SU-DHL-6 (cell line): ENCODE results near the gene NOC2L.

Experiments
- H2AFZ ChIP-seq: fragments of 200-600 bp; sonication (generic); 2 replicates; pipeline ENCODE4 v1.6.1; 2014; ENCODE audit warnings: low read depth, mild to moderate bottlenecking, moderate library complexity, mixed read lengths, antibody characterized with exemption, low read length; ENCODE audit not compliant: severe bottlenecking
- H3F3A ChIP-seq: fragments of 200-600 bp; shearing (Covaris generic); 2 replicates; pipeline ENCODE4 v1.6.0; 2016; ENCODE audit warnings: antibody characterized with exemption, mild to moderate bottlenecking; ENCODE audit not compliant: insufficient read depth
- H3K27ac ChIP-seq: fragments of 200-600 bp; sonication (generic); 2 replicates; pipeline ENCODE4 v1.5.1; 2016; ENCODE audit warnings: low read depth, mild to moderate bottlenecking, low read length, moderate library complexity, mixed read lengths
- H3K27me3 ChIP-seq: fragments of 200-600 bp; sonication (generic), shearing (Covaris generic); 2 replicates; pipeline ENCODE4 v1.6.0; 2014; ENCODE audit warnings: mild to moderate bottlenecking, low read length
- H3K36me3 ChIP-seq: fragments of 200-600 bp; sonication (generic); 2 replicates; pipeline ENCODE4 v1.6.1; 2014; ENCODE audit warnings: mild to moderate bottlenecking, low read length, mixed read lengths
- H3K4me2 ChIP-seq: fragments of 300-600, 200-600 bp; shearing (Covaris generic), sonication (generic); 2 replicates; pipeline ENCODE4 v1.6.0; 2014; ENCODE audit warnings: low read length, low read depth, mild to moderate bottlenecking; ENCODE audit not compliant: poor library complexity, severe bottlenecking
- H3K4me3 ChIP-seq: fragments of 200-600 bp; sonication (generic); 2 replicates; pipeline ENCODE4 v1.5.1; 2014; ENCODE audit warnings: antibody characterized with exemption, low read length, mild to moderate bottlenecking, mixed read lengths; ENCODE audit not compliant: insufficient read depth, poor library complexity, severe bottlenecking
- H3K79me2 ChIP-seq: fragments of 200-600 bp; sonication (generic); 2 replicates; pipeline ENCODE4 v1.6.1; 2014; ENCODE audit warnings: mild to moderate bottlenecking, low read length, moderate library complexity; ENCODE audit not compliant: insufficient read depth
- H3K9ac ChIP-seq: fragments of 200-600 bp; sonication (generic); 2 replicates; pipeline ENCODE4 v1.7.0; 2014; ENCODE audit warnings: mild to moderate bottlenecking, low read length
- H3K9me2 ChIP-seq: fragments of 200-600 bp; sonication (generic); replicated peaks from 2 replicates; pipeline ENCODE4 v1.6.1; 2014; ENCODE audit warnings: low read length; ENCODE audit not compliant: insufficient read depth
- H3K9me3 ChIP-seq: fragments of 200-600 bp; sonication (generic); 2 replicates; pipeline ENCODE4 v1.6.1; 2014; ENCODE audit warnings: low read length, mixed read lengths; ENCODE audit not compliant: insufficient read depth
- H4K20me1 ChIP-seq: fragments of 200-600 bp; sonication (generic); 2 replicates; pipeline ENCODE4 v1.6.1; 2014; ENCODE audit warnings: low read depth, mild to moderate bottlenecking, antibody characterized with exemption, low read length, moderate library complexity, mixed read lengths
- EZH2phosphoT487 ChIP-seq: fragments of 200-600 bp; sonication (generic), shearing (Covaris generic); conservative IDR thresholded peaks from 2 replicates; pipeline ENCODE4 v1.6.1; 2018; ENCODE audit warnings: mild to moderate bottlenecking, antibody characterized with exemption, low read length, moderate library complexity, mixed read lengths
- TF ChIP-seq, protein P1 (sequence below): fragments of 200-600 bp; sonication (generic); IDR thresholded peaks from one replicate; pipeline ENCODE4 v1.5.1; 2017; ENCODE audit warnings: antibody characterized with exemption, mild to moderate bottlenecking, low read length, moderate library complexity; ENCODE audit not compliant: insufficient read depth, poor library complexity, severe bottlenecking

Gene NOC2L

DNA sequence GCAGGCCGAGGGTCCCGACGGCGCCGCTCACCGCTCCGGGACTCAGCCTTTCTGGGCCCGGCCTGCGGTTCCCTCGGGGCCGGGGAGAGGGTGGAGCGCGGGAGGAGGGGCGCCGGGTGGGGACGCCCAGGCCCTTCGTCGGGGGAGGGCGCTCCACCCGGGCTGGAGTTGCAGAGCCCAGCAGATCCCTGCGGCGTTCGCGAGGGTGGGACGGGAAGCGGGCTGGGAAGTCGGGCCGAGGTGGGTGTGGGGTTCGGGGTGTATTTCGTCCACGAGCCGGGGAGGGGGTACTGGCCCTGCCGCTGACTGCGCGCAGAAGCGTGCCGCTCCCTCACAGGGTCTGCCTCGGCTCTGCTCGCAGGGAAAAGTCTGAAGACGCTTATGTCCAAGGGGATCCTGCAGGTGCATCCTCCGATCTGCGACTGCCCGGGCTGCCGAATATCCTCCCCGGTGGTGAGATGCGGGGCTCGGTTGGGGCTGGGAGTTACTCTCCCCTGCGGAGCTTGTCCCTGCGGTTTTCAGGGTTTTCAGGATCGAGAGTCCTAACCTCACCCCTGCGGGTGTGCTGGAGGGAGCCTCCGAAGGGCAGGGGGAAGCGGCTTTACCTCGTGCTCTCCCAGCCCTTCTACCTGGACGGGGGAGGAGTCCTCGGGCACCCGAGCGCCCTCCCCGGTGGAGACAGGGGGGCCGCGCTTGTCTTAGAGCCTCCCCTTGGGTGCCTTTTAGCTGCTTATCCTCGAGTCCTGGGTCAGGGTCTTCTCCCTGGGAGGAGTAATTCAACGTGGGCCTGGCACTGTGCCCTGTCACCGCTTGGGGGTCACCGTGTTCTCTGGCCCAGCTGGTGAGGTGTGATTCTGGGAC lies 33.3 kb downstream of the NOC2L start:
- H3K9me3 ChIP-seq: no peaks in the 10 kb centered on the region
- H3K9ac ChIP-seq: no peak overlapping the region
- H4K20me1 ChIP-seq: no peaks in the 10 kb centered on the region
- H3K27ac ChIP-seq: no peak overlapping the region
- no peaks in the 10 kb centered on the region for H3K27me3 ChIP-seq
- no peaks in the 10 kb centered on the region for H3K36me3 ChIP-seq
- no peak overlapping the region for H3K4me2 ChIP-seq
- H3K79me2 ChIP-seq: no peaks in the 10 kb centered on the region
- no peak overlapping the region for H3K4me3 ChIP-seq
- no peaks in the 10 kb centered on the region for H3K9me2 ChIP-seq
- no peaks in the 10 kb centered on the region for H3F3A ChIP-seq
- TF ChIP-seq EZH2phosphoT487: no peak
- TF ChIP-seq, protein P1, sequence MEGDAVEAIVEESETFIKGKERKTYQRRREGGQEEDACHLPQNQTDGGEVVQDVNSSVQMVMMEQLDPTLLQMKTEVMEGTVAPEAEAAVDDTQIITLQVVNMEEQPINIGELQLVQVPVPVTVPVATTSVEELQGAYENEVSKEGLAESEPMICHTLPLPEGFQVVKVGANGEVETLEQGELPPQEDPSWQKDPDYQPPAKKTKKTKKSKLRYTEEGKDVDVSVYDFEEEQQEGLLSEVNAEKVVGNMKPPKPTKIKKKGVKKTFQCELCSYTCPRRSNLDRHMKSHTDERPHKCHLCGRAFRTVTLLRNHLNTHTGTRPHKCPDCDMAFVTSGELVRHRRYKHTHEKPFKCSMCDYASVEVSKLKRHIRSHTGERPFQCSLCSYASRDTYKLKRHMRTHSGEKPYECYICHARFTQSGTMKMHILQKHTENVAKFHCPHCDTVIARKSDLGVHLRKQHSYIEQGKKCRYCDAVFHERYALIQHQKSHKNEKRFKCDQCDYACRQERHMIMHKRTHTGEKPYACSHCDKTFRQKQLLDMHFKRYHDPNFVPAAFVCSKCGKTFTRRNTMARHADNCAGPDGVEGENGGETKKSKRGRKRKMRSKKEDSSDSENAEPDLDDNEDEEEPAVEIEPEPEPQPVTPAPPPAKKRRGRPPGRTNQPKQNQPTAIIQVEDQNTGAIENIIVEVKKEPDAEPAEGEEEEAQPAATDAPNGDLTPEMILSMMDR: no peak
- H2AFZ ChIP-seq: no peak overlapping the region

DNA sequence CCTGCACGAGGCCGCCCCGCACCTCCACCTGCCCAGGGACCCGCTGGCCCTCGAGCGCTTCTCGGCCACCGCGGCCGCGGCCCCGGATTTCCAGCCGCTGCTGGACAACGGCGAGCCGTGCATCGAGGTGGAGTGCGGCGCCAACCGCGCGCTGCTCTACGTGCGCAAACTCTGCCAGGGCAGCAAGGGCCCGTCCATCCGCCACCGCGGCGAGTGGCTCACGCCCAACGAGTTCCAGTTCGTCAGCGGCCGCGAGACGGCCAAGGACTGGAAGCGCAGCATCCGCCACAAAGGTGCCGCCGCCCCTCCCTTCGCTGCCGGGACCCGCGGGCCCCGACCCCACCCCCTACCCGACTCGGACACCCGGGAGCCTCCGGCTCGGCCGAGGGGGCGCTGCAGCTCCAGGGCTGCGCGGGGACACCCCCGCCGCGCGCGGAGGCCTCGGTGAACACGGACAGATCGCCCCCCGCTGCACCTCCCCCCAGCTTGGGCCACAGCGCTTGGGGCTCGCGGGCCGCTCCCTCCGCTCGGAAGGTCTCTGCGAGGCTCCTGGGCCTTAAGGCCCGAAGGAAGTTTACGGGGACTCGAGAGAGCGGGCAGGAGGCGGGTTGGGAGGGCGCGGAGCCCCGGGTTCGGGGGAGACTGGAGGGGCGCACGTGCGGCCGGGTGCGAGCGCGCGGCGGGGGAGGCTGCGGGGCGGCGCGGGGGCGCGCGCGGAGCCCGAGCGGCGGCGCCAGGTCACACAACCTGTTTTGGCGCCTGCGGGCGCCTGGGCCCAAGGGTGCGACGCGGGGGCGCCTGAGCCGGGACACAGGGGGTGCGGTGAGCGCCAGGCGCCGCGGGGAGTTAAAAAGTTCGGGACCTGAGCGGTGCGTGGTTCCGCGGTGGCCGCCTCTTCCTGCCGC lies 34.1 kb downstream of the NOC2L start:
- Histone ChIP-seq H2AFZ (no peak overlapping the region), H3K79me2 (no peaks in the 10 kb centered on the region), H3K4me2 (no peak overlapping the region), H3K9me2 (no peaks in the 10 kb centered on the region), H3K9me3 (no peaks in the 10 kb centered on the region), H4K20me1 (no peaks in the 10 kb centered on the region), H3K27ac (no peak overlapping the region), H3F3A (no peaks in the 10 kb centered on the region), H3K27me3 (no peaks in the 10 kb centered on the region), H3K9ac (no peak overlapping the region), H3K4me3 (no peak overlapping the region), H3K36me3 (no peaks in the 10 kb centered on the region)
- TF ChIP-seq EZH2phosphoT487: no peak
- TF ChIP-seq, protein P1: no peak

DNA sequence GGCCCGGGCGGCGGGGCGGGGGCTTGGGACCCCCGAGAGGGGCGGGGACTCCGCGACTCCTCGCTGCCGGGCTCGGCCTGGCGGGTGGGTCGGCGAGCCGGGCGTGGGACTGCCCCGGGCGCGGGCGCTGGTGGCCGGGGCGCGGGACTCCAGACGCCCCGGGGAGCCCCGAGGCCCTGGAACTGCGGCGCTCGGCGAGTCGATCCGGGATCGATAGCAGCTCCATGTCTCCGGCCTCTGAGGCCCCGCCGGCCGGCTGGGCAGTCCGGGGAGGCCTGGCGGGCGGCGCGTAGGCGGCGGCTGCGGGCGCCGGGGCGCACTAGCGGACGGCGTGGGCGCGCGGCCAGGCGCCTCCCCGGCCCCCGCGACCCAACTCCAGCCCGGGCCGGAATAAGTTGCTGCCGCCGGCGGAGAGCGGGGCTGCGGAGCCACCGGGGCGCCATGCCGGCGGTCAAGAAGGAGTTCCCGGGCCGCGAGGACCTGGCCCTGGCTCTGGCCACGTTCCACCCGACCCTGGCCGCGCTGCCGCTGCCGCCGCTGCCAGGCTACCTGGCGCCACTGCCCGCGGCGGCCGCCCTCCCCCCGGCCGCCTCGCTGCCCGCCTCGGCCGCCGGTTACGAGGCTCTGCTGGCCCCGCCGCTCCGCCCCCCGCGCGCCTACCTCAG lies 34.9 kb downstream of the NOC2L start:
- H3K27ac ChIP-seq: no peak overlapping the region
- H3K9me3 ChIP-seq: no peaks in the 10 kb centered on the region
- H3K4me2 ChIP-seq: no peak overlapping the region
- H3K36me3 ChIP-seq: no peaks in the 10 kb centered on the region
- no peak overlapping the region for H2AFZ ChIP-seq
- H3K9ac ChIP-seq: no peak overlapping the region
- TF ChIP-seq, protein P1: no peak
- H4K20me1 ChIP-seq: no peaks in the 10 kb centered on the region
- no peaks in the 10 kb centered on the region for H3K9me2 ChIP-seq
- no peaks in the 10 kb centered on the region for H3K79me2 ChIP-seq
- H3K4me3 ChIP-seq: no peak overlapping the region
- no peaks in the 10 kb centered on the region for H3K27me3 ChIP-seq
- H3F3A ChIP-seq: no peaks in the 10 kb centered on the region
